DOHH2 (cell line): Measurements from ENCODE around the gene MYEF2.

Source experiments
- CTCF ChIP-seq: fragments of 200-600 bp; sonication (generic); IDR thresholded peaks from one replicate; pipeline ENCODE4 v1.5.1; 2014; ENCODE audit warnings: antibody characterized with exemption, mild to moderate bottlenecking, low read depth, low read length; ENCODE audit not compliant: poor library complexity, severe bottlenecking
- EZH2phosphoT487 ChIP-seq: fragments of 200-600 bp; sonication (generic); IDR thresholded peaks from 2 replicates; pipeline ENCODE4 v1.6.1; 2017; ENCODE audit warnings: borderline replicate concordance, mild to moderate bottlenecking, antibody characterized with exemption, low read length, moderate library complexity, mixed read lengths

GRCh38 chr15:48221885-48222284 is 43.8 kb upstream of the MYEF2 start:
- TF ChIP-seq CTCF (no peak), EZH2phosphoT487 (no peak)
